Epithelial cell of esophagus (primary cell): ENCODE measurements around the gene DEFB119.

Experiments
- DNase-seq: peaks from one replicate; pipeline ENCODE4 v3.0.0; 2010; ENCODE audit warnings: low read depth
- H3K4me3 ChIP-seq: 2 replicates; pipeline ENCODE4 v1.5.1; 2011; ENCODE audit warnings: mild to moderate bottlenecking, low read length, control low read depth
- TF ChIP-seq, protein P1 (sequence below): IDR thresholded peaks from 2 replicates; pipeline ENCODE4 v1.5.1; 2011; ENCODE audit warnings: low read depth, mild to moderate bottlenecking, low read length, control low read depth, inconsistent platforms; ENCODE audit not compliant: insufficient read depth; ENCODE audit errors: missing control alignments

DEFB119 gene

DNA sequence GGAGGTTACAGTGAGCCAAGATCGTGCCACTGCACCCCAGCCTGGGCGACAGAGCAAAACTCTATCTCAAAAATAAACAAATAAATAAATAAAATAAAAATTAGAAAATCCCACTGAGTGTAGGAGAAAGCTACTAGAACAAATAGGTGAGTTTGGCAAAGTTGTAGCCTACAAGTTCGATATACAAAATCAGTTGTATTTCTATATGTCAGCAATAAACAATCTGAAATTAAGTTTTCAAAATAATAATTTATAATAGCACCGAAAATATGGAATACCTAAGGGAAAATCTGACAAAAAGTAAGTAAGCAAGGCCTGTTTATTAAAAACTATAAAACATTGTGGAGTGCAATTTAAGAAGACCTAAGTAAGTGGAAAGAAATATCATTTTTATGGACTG lies 27.1 kb downstream of the DEFB119 start:
- TF ChIP-seq, protein P1, sequence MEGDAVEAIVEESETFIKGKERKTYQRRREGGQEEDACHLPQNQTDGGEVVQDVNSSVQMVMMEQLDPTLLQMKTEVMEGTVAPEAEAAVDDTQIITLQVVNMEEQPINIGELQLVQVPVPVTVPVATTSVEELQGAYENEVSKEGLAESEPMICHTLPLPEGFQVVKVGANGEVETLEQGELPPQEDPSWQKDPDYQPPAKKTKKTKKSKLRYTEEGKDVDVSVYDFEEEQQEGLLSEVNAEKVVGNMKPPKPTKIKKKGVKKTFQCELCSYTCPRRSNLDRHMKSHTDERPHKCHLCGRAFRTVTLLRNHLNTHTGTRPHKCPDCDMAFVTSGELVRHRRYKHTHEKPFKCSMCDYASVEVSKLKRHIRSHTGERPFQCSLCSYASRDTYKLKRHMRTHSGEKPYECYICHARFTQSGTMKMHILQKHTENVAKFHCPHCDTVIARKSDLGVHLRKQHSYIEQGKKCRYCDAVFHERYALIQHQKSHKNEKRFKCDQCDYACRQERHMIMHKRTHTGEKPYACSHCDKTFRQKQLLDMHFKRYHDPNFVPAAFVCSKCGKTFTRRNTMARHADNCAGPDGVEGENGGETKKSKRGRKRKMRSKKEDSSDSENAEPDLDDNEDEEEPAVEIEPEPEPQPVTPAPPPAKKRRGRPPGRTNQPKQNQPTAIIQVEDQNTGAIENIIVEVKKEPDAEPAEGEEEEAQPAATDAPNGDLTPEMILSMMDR: no peak
- no peak overlapping the region for H3K4me3 ChIP-seq
- DNase-seq: no peak

DNA sequence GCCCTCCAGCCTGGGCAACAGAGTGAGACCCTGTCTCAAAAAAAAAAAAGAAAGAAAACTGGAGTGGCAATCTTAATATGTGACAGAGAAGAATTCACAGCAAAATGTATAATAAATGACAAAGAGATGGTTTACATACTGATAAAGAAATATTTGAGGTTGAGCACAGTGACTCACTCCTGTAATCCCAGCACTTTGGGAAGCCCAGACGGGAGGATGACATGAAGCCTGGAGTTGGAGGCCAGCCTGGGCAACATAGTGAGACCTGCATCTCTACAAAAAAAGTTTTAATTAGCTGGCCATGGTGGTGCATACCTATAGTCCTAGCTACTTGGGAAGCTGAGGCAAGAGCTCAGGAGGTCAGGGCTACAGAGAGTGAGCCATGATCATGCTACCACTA lies 34.4 kb downstream of the DEFB119 start:
- no peak overlapping the region for H3K4me3 ChIP-seq
- TF ChIP-seq, protein P1: no peak
- DNase-seq: no peak

DNA sequence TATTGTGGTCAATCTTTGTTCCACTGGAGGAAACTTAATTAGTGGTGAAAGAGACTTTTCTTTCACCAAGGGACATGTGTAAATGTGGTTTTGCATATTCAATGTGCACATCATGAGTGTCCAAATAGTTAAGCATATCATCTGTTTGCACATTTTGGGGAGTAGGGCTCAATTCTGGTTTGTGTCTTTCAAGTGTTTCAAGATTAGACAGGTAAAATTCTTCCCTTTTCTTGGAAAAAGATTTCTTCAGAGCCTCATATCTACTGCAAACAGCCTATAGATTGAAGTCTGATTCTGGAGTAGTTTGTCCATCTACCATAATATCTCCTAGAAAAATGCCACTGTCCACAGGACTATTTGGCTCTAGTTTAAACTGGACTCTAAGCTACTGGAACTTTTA lies 48.9 kb downstream of the DEFB119 start:
- TF ChIP-seq, protein P1: no peak
- no peak overlapping the region for H3K4me3 ChIP-seq
- no peak for DNase-seq

DNA sequence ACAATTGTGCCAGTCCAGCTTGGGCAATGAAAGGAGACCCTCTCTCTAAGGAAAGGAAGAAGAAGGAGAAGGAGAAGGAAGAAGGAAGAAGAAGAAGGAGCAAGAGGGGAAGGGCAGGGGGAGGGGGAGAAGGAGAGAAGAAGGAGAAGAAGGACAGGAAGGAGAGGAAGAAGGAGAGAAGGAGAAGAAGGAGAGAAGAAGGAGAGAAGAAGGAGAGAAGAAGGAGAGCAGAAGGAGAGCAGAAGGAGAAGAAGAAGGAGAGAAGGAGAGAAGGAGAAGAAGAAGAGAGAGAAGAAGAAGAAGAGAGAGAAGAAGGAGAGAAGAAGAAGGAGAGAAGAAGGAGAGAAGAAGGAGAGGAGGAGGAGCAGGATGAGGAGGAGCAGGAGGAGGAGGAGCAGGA lies 59.5 kb downstream of the DEFB119 start:
- no peak for DNase-seq
- H3K4me3 ChIP-seq: no peak overlapping the region
- TF ChIP-seq, protein P1: no peak
